ENCODE data around the gene DLK2.
A peak's percentile ranks its signal among the peaks of the same experiment; 100 is the strongest.

The DLK2 gene

GRCh38 chr6:43453831-43454230 is 1.5 kb downstream of the DLK2 start:
- DNase-seq (ENCODE audit: low read depth) = no peak

GRCh38 chr6:43452896-43453295 is 2.5 kb downstream of the DLK2 start:
- DNase-seq (ENCODE audit: low read depth) = no peak

- DNase-seq (ENCODE audit: low read depth) = no peak
These were observed 3.4 kb downstream of the DLK2 start for GRCh38 chr6:43451939-43452338.

- DNase-seq (ENCODE audit: low read depth) = no peak
These were observed 4.0 kb downstream of the DLK2 start for GRCh38 chr6:43451348-43451747.

GRCh38 chr6:43450699-43451131 is 4.6 kb downstream of the DLK2 start:
- no peak for DNase-seq (ENCODE audit: low read depth)

GRCh38 chr6:43448916-43449315 is 6.4 kb downstream of the DLK2 start:
- no peak for DNase-seq (ENCODE audit: low read depth)

- no peak for DNase-seq (ENCODE audit: low read depth)
These were observed 7.7 kb downstream of the DLK2 start for GRCh38 chr6:43447604-43448003.

- DNase-seq (ENCODE audit: low read depth) = no peak
These were observed 9.8 kb downstream of the DLK2 start for GRCh38 chr6:43445576-43445975.

GRCh38 chr6:43444582-43444981 is 10.8 kb downstream of the DLK2 start:
- DNase-seq (ENCODE audit: low read depth) = no peak

- no peak for DNase-seq (ENCODE audit: low read depth)
These were observed 11.3 kb downstream of the DLK2 start for GRCh38 chr6:43444036-43444435.

GRCh38 chr6:43442935-43443334 is 12.4 kb downstream of the DLK2 start:
- DNase-seq (ENCODE audit: low read depth) = no peak

- DNase-seq (ENCODE audit: low read depth) = no peak
These were observed 17.6 kb downstream of the DLK2 start for GRCh38 chr6:43437700-43438099.

- DNase-seq (ENCODE audit: low read depth) = peak; percentile 86
These were observed 18.6 kb downstream of the DLK2 start for GRCh38 chr6:43436577-43437282.

GRCh38 chr6:43435682-43436437 is 19.5 kb downstream of the DLK2 start:
- DNase-seq (ENCODE audit: low read depth) = no peak

GRCh38 chr6:43434943-43435342 is 20.4 kb downstream of the DLK2 start:
- DNase-seq (ENCODE audit: low read depth) = no peak

- DNase-seq (ENCODE audit: low read depth) = no peak
These were observed 21.1 kb downstream of the DLK2 start for GRCh38 chr6:43434001-43434840.

GRCh38 chr6:43433148-43433547 is 22.2 kb downstream of the DLK2 start:
- DNase-seq (ENCODE audit: low read depth) = no peak

GRCh38 chr6:43432009-43432945 is 23.1 kb downstream of the DLK2 start:
- DNase-seq (ENCODE audit: low read depth) = no peak

GRCh38 chr6:43428874-43429273 is 26.5 kb downstream of the DLK2 start:
- no peak for DNase-seq (ENCODE audit: low read depth)

GRCh38 chr6:43428112-43428570 is 27.2 kb downstream of the DLK2 start:
- no peak for DNase-seq (ENCODE audit: low read depth)

GRCh38 chr6:43427406-43428111 is 27.8 kb downstream of the DLK2 start, which contains the start of gene ABCC10:
Gene ABCC10, plus strand, starts transcription at chr6:43427541. Its CDS starts 438 bp downstream, at chr6:43427979.
- peak; percentile 88 for DNase-seq (ENCODE audit: low read depth)

Data from HS-27A (cell line).